Kidney (tissue), 14 donors: ENCODE results near the gene ATP1B2. TPM values are rescaled to one million over a fixed set of nuclear protein-coding genes. Genes with fewer than 3 reads are reported as not detected.
"Not testable (repeated sequence)": the region's sequence is repeated elsewhere in the genome, so short reads cannot be mapped to it uniquely, and the experiment has no call there.

Source experiments
- DNase-seq, 5 donors: peaks; one replicate each; pipeline ENCODE4 v3.0.0-alpha.2; 2013 to 2020
- FAIRE-seq: peaks from 2 replicates; lab custom pipeline; 2012; peaks lifted over from hg19 to GRCh38; lab: Jason Lieb, UNC
- H3K27ac ChIP-seq, 2 donors: one replicate each; pipeline ENCODE4 v1.7.0; 2013; ENCODE audit warnings: low read depth in 2 of 2, low read length in 2 of 2, inconsistent platforms in 1 of 2
- H3K27me3 ChIP-seq: one replicate; pipeline ENCODE4 v1.7.1; 2013; ENCODE audit warnings: low read length, inconsistent platforms; ENCODE audit not compliant: control insufficient read depth, insufficient read depth
- H3K36me3 ChIP-seq, 3 donors: one replicate each; pipeline versions ENCODE4 v1.7.0 to v1.7.1; 2013; ENCODE audit warnings: low read length in 3 of 3, control low read depth in 1 of 3, inconsistent platforms in 1 of 3; ENCODE audit not compliant: insufficient read depth in 3 of 3, control insufficient read depth in 2 of 3
- H3K4me1 ChIP-seq, 3 donors: one replicate each; pipeline versions ENCODE4 v1.7.0 to v1.7.1; 2013; ENCODE audit warnings: low read length in 3 of 3, inconsistent platforms in 1 of 3, low read depth in 1 of 3; ENCODE audit not compliant: control insufficient read depth in 2 of 3, insufficient read depth in 2 of 3
- H3K4me3 ChIP-seq, 3 donors: one replicate each; pipeline versions ENCODE4 v1.7.0 to v1.8.1; 2013; ENCODE audit warnings: low read length in 3 of 3, control low read depth in 1 of 3, inconsistent platforms in 1 of 3
- H3K9ac ChIP-seq, 3 donors: one replicate each; pipeline versions ENCODE4 v1.7.0 to v1.7.1; 2013; ENCODE audit warnings: low read length in 3 of 3, control low read depth in 1 of 3, inconsistent platforms in 1 of 3
- H3K9me3 ChIP-seq, 3 donors: one replicate each; pipeline versions ENCODE4 v1.7.0 to v1.7.1; 2013; ENCODE audit warnings: low read length in 3 of 3, control low read depth in 1 of 3, inconsistent platforms in 1 of 3; ENCODE audit not compliant: control insufficient read depth in 2 of 3, insufficient read depth in 1 of 3
- intact Hi-C: fragments of 100-400 bp; cut with DNase I; formaldehyde crosslinking; loops from one replicate; pipeline ENCODE4 v1.11.1; 2022
- polyA plus RNA-seq: library from polyadenylated mRNA; stranded (reverse); fragments of 350-450 nt; fragmentation: Illumina TruSeq; extraction: RNeasy Lipid Tissue Mini Kit (QIAGEN cat#74804); gene quantifications from one replicate; pipeline ENCODE4 v1.2.3, GENCODE V29; 2014; ENCODE audit warnings: low read depth, low replicate concordance; ENCODE audit not compliant: insufficient read depth
- total RNA-seq: library from RNA; stranded (reverse); fragmentation: NEBNext Ultra II Directional; extraction: Animal tissue kit (Norgen Biotek cat#: 25700); gene quantifications from one replicate; pipeline ENCODE4 v1.2.1, GENCODE V29; 2021
- TF ChIP-seq, protein P1 (sequence below): IDR thresholded peaks from 3 replicates; pipeline ENCODE4 v1.5.1; 2012; ENCODE audit warnings: mild to moderate bottlenecking, moderate library complexity, borderline replicate concordance; ENCODE audit not compliant: insufficient read depth; ENCODE audit errors: extremely low read depth
- donor health status: control.
- donor health status: control.
- donor health status: control.
- donor health status: control.
- donor health status: control.
- donor health status: DM: yes; HTN: yes; CAD: no.
- donor health status: Normal renal cell carcinoma (clear cell type).

ATP1B2 gene
- total and polyA plus RNA-seq, 2 donors from 2014 or later = 7.6 to 12.8 TPM

DNA sequence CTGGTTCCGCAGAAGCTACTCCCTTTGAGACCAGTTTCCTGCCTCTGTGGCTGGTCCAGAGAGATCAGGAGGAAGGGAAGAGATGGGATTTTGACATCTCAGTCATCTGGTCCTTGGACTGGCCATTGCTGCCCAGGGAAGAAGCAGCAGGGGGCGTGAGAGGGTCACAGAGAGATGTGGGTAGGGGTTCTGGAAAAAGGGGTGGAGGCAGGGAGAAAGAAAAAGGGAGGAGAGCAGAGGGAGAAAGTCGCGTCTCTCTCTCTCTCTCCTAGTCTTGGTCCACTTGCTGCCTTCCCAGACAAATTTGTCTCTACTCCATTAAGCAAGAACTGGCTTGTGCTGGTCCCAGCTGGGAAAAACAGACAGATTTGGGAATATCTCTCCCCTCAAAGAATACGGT is 16.3 kb upstream of the ATP1B2 start:
- Histone ChIP-seq H3K9me3 (no peaks in the 10 kb centered on the region), H3K36me3 (no peaks in the 10 kb centered on the region), H3K9ac (no peak overlapping the region), H3K4me1 (peaks cover 0 to 9% (median 7%) of the 10 kb centered on the region in 3 donors), H3K27ac (no peak overlapping the region), H3K4me3 (no peak overlapping the region), H3K27me3 (no peaks in the 10 kb centered on the region)
- no peak for FAIRE-seq
- TF ChIP-seq, protein P1, sequence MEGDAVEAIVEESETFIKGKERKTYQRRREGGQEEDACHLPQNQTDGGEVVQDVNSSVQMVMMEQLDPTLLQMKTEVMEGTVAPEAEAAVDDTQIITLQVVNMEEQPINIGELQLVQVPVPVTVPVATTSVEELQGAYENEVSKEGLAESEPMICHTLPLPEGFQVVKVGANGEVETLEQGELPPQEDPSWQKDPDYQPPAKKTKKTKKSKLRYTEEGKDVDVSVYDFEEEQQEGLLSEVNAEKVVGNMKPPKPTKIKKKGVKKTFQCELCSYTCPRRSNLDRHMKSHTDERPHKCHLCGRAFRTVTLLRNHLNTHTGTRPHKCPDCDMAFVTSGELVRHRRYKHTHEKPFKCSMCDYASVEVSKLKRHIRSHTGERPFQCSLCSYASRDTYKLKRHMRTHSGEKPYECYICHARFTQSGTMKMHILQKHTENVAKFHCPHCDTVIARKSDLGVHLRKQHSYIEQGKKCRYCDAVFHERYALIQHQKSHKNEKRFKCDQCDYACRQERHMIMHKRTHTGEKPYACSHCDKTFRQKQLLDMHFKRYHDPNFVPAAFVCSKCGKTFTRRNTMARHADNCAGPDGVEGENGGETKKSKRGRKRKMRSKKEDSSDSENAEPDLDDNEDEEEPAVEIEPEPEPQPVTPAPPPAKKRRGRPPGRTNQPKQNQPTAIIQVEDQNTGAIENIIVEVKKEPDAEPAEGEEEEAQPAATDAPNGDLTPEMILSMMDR = peak; percentile 43
- peak; percentile 80 to 92 (median 86) for DNase-seq
- intact Hi-C loops = no loop called here

DNA sequence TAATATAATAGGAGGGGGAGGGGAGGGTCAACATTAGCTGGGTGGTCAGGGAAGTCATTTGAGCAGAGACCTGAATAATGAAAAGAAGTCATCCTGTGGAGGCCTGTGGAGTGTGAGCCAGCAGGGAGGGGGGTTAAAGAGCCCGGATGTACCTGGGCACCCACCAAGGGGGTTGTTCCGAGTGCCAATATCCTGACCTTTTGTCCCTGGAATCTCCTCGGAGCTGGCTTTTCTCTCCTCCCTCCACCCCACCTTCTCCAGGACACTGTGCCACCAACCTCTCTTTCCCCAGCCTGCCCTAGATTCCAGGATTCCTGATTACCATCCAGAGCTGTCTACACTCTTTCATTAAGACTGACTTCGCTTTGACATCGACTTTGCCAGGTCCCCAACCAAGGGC is 14.6 kb upstream of the ATP1B2 start:
- H3K4me1 ChIP-seq = peaks cover 0 to 9% (median 7%) of the 10 kb centered on the region in 3 donors
- no peak overlapping the region for H3K9ac ChIP-seq
- H3K27me3 ChIP-seq = no peaks in the 10 kb centered on the region
- TF ChIP-seq, protein P1 = no peak
- H3K4me3 ChIP-seq = no peak overlapping the region
- H3K36me3 ChIP-seq = no peaks in the 10 kb centered on the region
- DNase-seq (peak in 2 of 5 donors; percentile 48 to 64), FAIRE-seq (no peak)
- H3K9me3 ChIP-seq = no peaks in the 10 kb centered on the region
- intact Hi-C loops = no loop called here
- H3K27ac ChIP-seq = no peak overlapping the region

- TF ChIP-seq, protein P1 = no peak
- no peaks in the 10 kb centered on the region for H3K9me3 ChIP-seq
- H3K4me1 ChIP-seq = no peaks in the 10 kb centered on the region
- FAIRE-seq = no peak
- intact Hi-C loops = no loop called here
- H3K9ac ChIP-seq = no peak overlapping the region
- H3K27ac ChIP-seq = no peak overlapping the region
- no peaks in the 10 kb centered on the region for H3K36me3 ChIP-seq
- H3K27me3 ChIP-seq = no peaks in the 10 kb centered on the region
- H3K4me3 ChIP-seq = no peak overlapping the region
- no peak for DNase-seq
These were observed 9.9 kb upstream of the ATP1B2 start for GRCh38 chr17:7640783-7641182.

DNA sequence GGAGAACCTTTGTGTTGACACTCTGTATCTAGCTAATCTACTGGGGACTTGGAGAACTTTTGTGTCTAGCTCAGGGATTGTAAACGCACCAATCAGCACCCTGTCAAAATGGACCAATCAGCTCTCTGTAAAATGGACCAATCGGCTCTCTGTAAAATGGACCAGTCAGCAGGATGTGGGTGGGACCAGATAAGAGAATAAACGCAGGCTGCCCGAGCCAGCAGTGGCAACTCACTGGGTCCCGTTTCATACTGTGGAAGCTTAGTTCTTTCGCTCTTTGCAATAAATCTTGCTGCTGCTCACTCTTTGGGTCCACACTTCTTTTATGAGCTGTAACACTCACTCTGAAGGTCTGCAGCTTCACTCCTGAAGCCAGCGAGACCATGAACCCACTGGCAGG is 9.1 kb upstream of the ATP1B2 start:
- DNase-seq, H3K27me3 ChIP-seq, FAIRE-seq, H3K4me1 ChIP-seq, intact Hi-C loops, H3K27ac ChIP-seq, H3K36me3 ChIP-seq, H3K4me3 ChIP-seq, H3K9ac ChIP-seq, H3K9me3 ChIP-seq: not testable (repeated sequence)
